Panc1 (cell line): ENCODE measurements around the gene UROS. TPM values are rescaled to one million over a fixed set of nuclear protein-coding genes. Genes with fewer than 3 reads are reported as not detected.

Source experiments
- microRNA-seq: library from miRNA; unstranded; fragments of <30 nt; microRNA quantifications from one replicate; pipeline ENCODE4 v1.1.0, GENCODE V29; 2020; ENCODE audit not compliant: unreplicated experiment
- total RNA-seq: library from RNA; stranded (reverse); gene quantifications from one replicate; pipeline ENCODE4 v1.2.1, GENCODE V29; 2021; ENCODE audit not compliant: unreplicated experiment

The UROS gene
- total RNA-seq, 1 experiment from 2014 or later = 103 TPM

Small RNA genes within 50 kb of the gene (microRNA-seq; reads per million reads assigned to microRNA genes)
- 0.95 reads per million for gene MIR4484

Other genes starting within 250 kb of the UROS start
- not detected for gene TEX36, start 140.1 kb downstream of the UROS start, total RNA-seq
- gene EDRF1, start 103.5 kb downstream of the UROS start, total RNA-seq = 36.3 TPM
- not detected for gene MMP21, start 47.4 kb downstream of the UROS start, total RNA-seq
- gene BCCIP, start 288 bp upstream of the UROS start, total RNA-seq = 123 TPM
- gene DHX32, start 58.0 kb upstream of the UROS start, total RNA-seq = 117 TPM
- gene FANK1, start 73.3 kb upstream of the UROS start, total RNA-seq = 19.1 TPM